ENCODE data around the gene C3orf38. TPM values are rescaled to one million over a fixed set of nuclear protein-coding genes. Genes with fewer than 3 reads are reported as not detected.
A peak's percentile ranks its signal among the peaks of the same experiment; 100 is the strongest.
"Not testable (repeated sequence)": the region's sequence is repeated elsewhere in the genome, so short reads cannot be mapped to it uniquely, and the experiment has no call there.

C3orf38 gene
- polyA plus RNA-seq (2012; ENCODE audit: low read depth, missing spikeins), result 20.7 TPM

- TF ChIP-seq POLR2AphosphoS5 (IDR thresholded peaks at IDR 0.05; ENCODE audit: low read depth, low read length) (peak; percentile 64), TAF1 (IDR thresholded peaks at IDR 0.05; ENCODE audit: low read depth, low read length) (0 out of 2 replicates have a peak, but pooled peaks have one; percentile 18), PAX5 (IDR thresholded peaks at IDR 0.05; ENCODE audit: insufficient read depth, low read length, severe bottlenecking) (no peak), SPI1 (IDR thresholded peaks at IDR 0.05; ENCODE audit: low read depth, low read length) (peak; percentile 58), POU2F2 (IDR thresholded peaks at IDR 0.05; ENCODE audit: low read depth, low read length) (0 out of 2 replicates have a peak, but pooled peaks have one; percentile 63), POLR2A (IDR thresholded peaks at IDR 0.05; ENCODE audit: low read depth, low read length) (peak; percentile 58)
- FAIRE-seq (peak; percentile 96), DNase-seq (ENCODE audit: insufficient read length, low spot score) (peak; percentile 50)
Measured at GRCh38 chr3:88149509-88150362, at the start of gene C3orf38. TSS of gene C3orf38 (plus strand) at chr3:88149959. CDS start at chr3:88150053, 94 bp downstream.

- DNase-seq (ENCODE audit: insufficient read length, low spot score) (no peak), FAIRE-seq (no peak)
- no peak for TF ChIP-seq TAF1 (IDR thresholded peaks at IDR 0.05; ENCODE audit: low read depth, low read length)
- TF ChIP-seq POU2F2 (IDR thresholded peaks at IDR 0.05; ENCODE audit: low read depth, low read length), result no peak
- no peak for TF ChIP-seq POLR2A (IDR thresholded peaks at IDR 0.05; ENCODE audit: low read depth, low read length)
- TF ChIP-seq PAX5 (IDR thresholded peaks at IDR 0.05; ENCODE audit: insufficient read depth, low read length, severe bottlenecking), result no peak
- TF ChIP-seq POLR2AphosphoS5 (IDR thresholded peaks at IDR 0.05; ENCODE audit: low read depth, low read length), result no peak
- no peak for TF ChIP-seq SPI1 (IDR thresholded peaks at IDR 0.05; ENCODE audit: low read depth, low read length)
Measured at GRCh38 chr3:88101142-88101541, 48.6 kb upstream of the C3orf38 start.

DNA sequence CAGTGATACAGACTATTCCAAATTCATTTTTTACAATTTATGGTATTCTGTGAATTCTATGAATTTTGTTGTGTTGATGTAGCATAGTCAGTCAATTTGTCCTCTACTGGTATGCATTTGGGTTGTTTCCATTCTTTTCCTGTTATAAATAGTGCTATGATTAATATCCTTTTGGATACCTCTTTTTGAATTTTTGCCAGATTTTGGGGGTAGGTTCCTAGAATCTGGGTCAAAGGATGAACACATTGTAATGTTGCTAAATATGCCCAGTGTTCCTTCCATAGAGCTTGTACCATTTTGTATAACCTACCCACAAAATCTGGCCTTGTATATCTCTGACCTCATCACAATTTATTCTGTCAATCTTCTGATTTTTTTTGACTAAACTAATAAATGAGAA is 44.4 kb upstream of the C3orf38 start:
- no peak for TF ChIP-seq SPI1 (IDR thresholded peaks at IDR 0.05; ENCODE audit: low read depth, low read length)
- TF ChIP-seq TAF1 (IDR thresholded peaks at IDR 0.05; ENCODE audit: low read depth, low read length), result no peak
- FAIRE-seq, result no peak
- no peak for DNase-seq (ENCODE audit: insufficient read length, low spot score)

- FAIRE-seq, result no peak
- TF ChIP-seq PAX5 (IDR thresholded peaks at IDR 0.05; ENCODE audit: insufficient read depth, low read length, severe bottlenecking) (no peak), POLR2AphosphoS5 (IDR thresholded peaks at IDR 0.05; ENCODE audit: low read depth, low read length) (no peak), POLR2A (IDR thresholded peaks at IDR 0.05; ENCODE audit: low read depth, low read length) (no peak), SPI1 (IDR thresholded peaks at IDR 0.05; ENCODE audit: low read depth, low read length) (no peak), TAF1 (IDR thresholded peaks at IDR 0.05; ENCODE audit: low read depth, low read length) (no peak), POU2F2 (IDR thresholded peaks at IDR 0.05; ENCODE audit: low read depth, low read length) (no peak)
- DNase-seq (ENCODE audit: insufficient read length, low spot score), result no peak
Measured at GRCh38 chr3:88112289-88112688, 37.5 kb upstream of the C3orf38 start.

- peak; percentile 84 for FAIRE-seq
Measured at GRCh38 chr3:88113311-88114162, 36.2 kb upstream of the C3orf38 start.

GRCh38 chr3:88114878-88115549 is 34.7 kb upstream of the C3orf38 start:
- no peak for FAIRE-seq
- no peak for TF ChIP-seq PAX5 (IDR thresholded peaks at IDR 0.05; ENCODE audit: insufficient read depth, low read length, severe bottlenecking)
- TF ChIP-seq TAF1 (IDR thresholded peaks at IDR 0.05; ENCODE audit: low read depth, low read length), result no peak
- TF ChIP-seq POLR2AphosphoS5 (IDR thresholded peaks at IDR 0.05; ENCODE audit: low read depth, low read length), result no peak
- no peak for TF ChIP-seq POU2F2 (IDR thresholded peaks at IDR 0.05; ENCODE audit: low read depth, low read length)
- TF ChIP-seq SPI1 (IDR thresholded peaks at IDR 0.05; ENCODE audit: low read depth, low read length), result no peak
- no peak for TF ChIP-seq POLR2A (IDR thresholded peaks at IDR 0.05; ENCODE audit: low read depth, low read length)
- no peak for DNase-seq (ENCODE audit: insufficient read length, low spot score)

More at GRCh38 chr3:88113311-88114162, 36.2 kb upstream of the C3orf38 start:
- TF ChIP-seq POLR2A (IDR thresholded peaks at IDR 0.05; ENCODE audit: low read depth, low read length), result no peak
- TF ChIP-seq SPI1 (IDR thresholded peaks at IDR 0.05; ENCODE audit: low read depth, low read length), result no peak
- TF ChIP-seq PAX5 (IDR thresholded peaks at IDR 0.05; ENCODE audit: insufficient read depth, low read length, severe bottlenecking), result no peak
- TF ChIP-seq POLR2AphosphoS5 (IDR thresholded peaks at IDR 0.05; ENCODE audit: low read depth, low read length), result no peak
- no peak for TF ChIP-seq POU2F2 (IDR thresholded peaks at IDR 0.05; ENCODE audit: low read depth, low read length)
- TF ChIP-seq TAF1 (IDR thresholded peaks at IDR 0.05; ENCODE audit: low read depth, low read length), result no peak
- no peak for DNase-seq (ENCODE audit: insufficient read length, low spot score)

GRCh38 chr3:88117683-88118082 is 32.1 kb upstream of the C3orf38 start:
- FAIRE-seq (no peak), DNase-seq (ENCODE audit: insufficient read length, low spot score) (no peak)
- TF ChIP-seq POLR2A (IDR thresholded peaks at IDR 0.05; ENCODE audit: low read depth, low read length) (no peak), TAF1 (IDR thresholded peaks at IDR 0.05; ENCODE audit: low read depth, low read length) (no peak), PAX5 (IDR thresholded peaks at IDR 0.05; ENCODE audit: insufficient read depth, low read length, severe bottlenecking) (no peak), POLR2AphosphoS5 (IDR thresholded peaks at IDR 0.05; ENCODE audit: low read depth, low read length) (no peak), SPI1 (IDR thresholded peaks at IDR 0.05; ENCODE audit: low read depth, low read length) (no peak), POU2F2 (IDR thresholded peaks at IDR 0.05; ENCODE audit: low read depth, low read length) (no peak)

DNA sequence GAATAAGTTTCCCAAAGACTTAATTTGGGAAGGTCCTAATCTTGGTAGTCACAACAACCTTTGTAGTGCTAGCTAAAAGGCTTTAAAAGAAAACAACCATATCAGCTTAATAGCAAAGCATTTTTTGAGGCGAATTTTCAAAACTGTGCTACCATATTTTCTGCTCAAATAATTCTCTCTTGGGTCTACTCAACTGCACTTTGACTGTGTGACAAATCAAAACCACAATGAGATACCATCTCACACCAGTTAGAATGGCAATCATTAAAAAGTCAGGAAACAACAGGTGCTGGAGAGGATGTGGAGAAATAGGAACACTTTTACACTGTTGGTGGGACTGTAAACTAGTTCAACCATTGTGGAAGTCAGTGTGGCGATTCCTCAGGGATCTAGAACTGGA is 31.2 kb upstream of the C3orf38 start:
- FAIRE-seq; DNase-seq (ENCODE audit: insufficient read length, low spot score): not testable (repeated sequence)

DNA sequence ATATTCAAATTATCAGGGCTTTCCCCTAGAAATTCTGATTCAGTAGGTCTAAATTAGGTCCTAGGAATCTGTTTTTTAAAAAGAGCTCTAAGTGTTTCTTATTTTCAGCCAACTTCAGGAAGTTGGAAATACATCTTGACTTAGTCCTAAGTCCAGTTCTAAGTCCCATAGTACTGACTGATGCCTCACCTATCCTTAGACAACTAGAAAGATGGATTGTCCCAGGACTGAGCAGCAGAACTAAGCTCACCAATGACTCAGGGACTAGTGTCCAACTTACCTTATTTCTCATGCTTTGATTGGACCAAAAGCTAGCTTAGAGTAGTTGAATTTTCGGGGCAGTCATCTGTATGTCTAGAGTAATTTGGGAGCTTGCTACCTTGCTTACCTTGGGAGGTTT is 26.2 kb upstream of the C3orf38 start:
- DNase-seq (ENCODE audit: insufficient read length, low spot score) (no peak), FAIRE-seq (no peak)
- TF ChIP-seq PAX5 (IDR thresholded peaks at IDR 0.05; ENCODE audit: insufficient read depth, low read length, severe bottlenecking) (no peak), SPI1 (IDR thresholded peaks at IDR 0.05; ENCODE audit: low read depth, low read length) (no peak), TAF1 (IDR thresholded peaks at IDR 0.05; ENCODE audit: low read depth, low read length) (no peak), POLR2A (IDR thresholded peaks at IDR 0.05; ENCODE audit: low read depth, low read length) (no peak), POU2F2 (IDR thresholded peaks at IDR 0.05; ENCODE audit: low read depth, low read length) (no peak), POLR2AphosphoS5 (IDR thresholded peaks at IDR 0.05; ENCODE audit: low read depth, low read length) (no peak)

All from GM12891 (cell line).